Measurements from ENCODE around the gene MTG2. TPM values are rescaled to one million over a fixed set of nuclear protein-coding genes. Genes with fewer than 3 reads are reported as not detected.

Gene MTG2
- total RNA-seq, 2 donors from 2014 or later = 30.4 to 46.7 TPM

GRCh38 chr20:62233684-62234083 is 50.9 kb downstream of the MTG2 start:
- H3K36me3 ChIP-seq = no peaks in the 10 kb centered on the region
- H3K4me1 ChIP-seq = no peaks in the 10 kb centered on the region
- H3K27me3 ChIP-seq = no peaks in the 10 kb centered on the region
- H3K4me3 ChIP-seq = no peak overlapping the region
- TF ChIP-seq, protein P1, sequence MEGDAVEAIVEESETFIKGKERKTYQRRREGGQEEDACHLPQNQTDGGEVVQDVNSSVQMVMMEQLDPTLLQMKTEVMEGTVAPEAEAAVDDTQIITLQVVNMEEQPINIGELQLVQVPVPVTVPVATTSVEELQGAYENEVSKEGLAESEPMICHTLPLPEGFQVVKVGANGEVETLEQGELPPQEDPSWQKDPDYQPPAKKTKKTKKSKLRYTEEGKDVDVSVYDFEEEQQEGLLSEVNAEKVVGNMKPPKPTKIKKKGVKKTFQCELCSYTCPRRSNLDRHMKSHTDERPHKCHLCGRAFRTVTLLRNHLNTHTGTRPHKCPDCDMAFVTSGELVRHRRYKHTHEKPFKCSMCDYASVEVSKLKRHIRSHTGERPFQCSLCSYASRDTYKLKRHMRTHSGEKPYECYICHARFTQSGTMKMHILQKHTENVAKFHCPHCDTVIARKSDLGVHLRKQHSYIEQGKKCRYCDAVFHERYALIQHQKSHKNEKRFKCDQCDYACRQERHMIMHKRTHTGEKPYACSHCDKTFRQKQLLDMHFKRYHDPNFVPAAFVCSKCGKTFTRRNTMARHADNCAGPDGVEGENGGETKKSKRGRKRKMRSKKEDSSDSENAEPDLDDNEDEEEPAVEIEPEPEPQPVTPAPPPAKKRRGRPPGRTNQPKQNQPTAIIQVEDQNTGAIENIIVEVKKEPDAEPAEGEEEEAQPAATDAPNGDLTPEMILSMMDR (IDR thresholded peaks at IDR 0.05) = no peak
- no peaks in the 10 kb centered on the region for H3K9me3 ChIP-seq
- intact Hi-C loops (cut with DNase I) = no loop called here
- DNase-seq = no peak
- H3K27ac ChIP-seq = no peak overlapping the region
- no peak overlapping the region for H3K9ac ChIP-seq (ENCODE audit: low read depth in 2 of 2, low read length in 2 of 2)

- Histone ChIP-seq H3K27me3 (no peaks in the 10 kb centered on the region), H3K27ac (no peak overlapping the region), H3K36me3 (no peaks in the 10 kb centered on the region), H3K9ac (ENCODE audit: low read depth in 2 of 2, low read length in 2 of 2) (no peak overlapping the region), H3K4me3 (no peak overlapping the region), H3K4me1 (peaks cover 1% of the 10 kb centered on the region), H3K9me3 (no peaks in the 10 kb centered on the region)
- no peak for DNase-seq
- TF ChIP-seq, protein P1 (IDR thresholded peaks at IDR 0.05) = no peak
- intact Hi-C loops (cut with DNase I) = no loop called here
Measured at GRCh38 chr20:62234339-62234738, 51.5 kb downstream of the MTG2 start.

- H3K9ac ChIP-seq (ENCODE audit: low read depth in 2 of 2, low read length in 2 of 2) = no peak overlapping the region
- no peak for DNase-seq
- TF ChIP-seq, protein P1 (IDR thresholded peaks at IDR 0.05) = no peak
- no peaks in the 10 kb centered on the region for H3K27me3 ChIP-seq
- H3K4me3 ChIP-seq = no peak overlapping the region
- no peaks in the 10 kb centered on the region for H3K36me3 ChIP-seq
- no peaks in the 10 kb centered on the region for H3K9me3 ChIP-seq
- peaks cover 7% of the 10 kb centered on the region for H3K4me1 ChIP-seq
- no peak overlapping the region for H3K27ac ChIP-seq
- intact Hi-C loops (cut with DNase I) = no loop called here
Measured at GRCh38 chr20:62235001-62235776, 52.4 kb downstream of the MTG2 start.

DNA sequence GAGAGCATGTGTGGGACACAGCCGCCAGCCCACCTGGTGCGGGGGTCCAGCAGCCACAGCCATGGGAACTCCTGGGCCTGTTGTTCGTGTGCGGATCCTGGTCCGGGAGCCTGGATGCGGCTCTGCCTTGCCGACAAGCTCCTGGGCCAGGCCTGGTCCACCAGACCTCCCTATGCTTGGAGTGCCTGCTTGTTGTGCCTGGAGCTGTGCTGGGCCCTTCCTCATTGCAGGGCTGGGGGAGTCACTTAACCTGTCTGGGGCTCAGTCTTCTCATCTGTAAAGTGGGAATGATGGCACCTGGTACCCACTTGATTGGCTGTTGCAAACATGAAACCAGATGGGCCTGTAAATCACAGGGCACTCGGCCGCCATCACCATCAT is 52.9 kb downstream of the MTG2 start:
- DNase-seq = no peak
- intact Hi-C loops (cut with DNase I) = no loop called here
- Histone ChIP-seq H3K27ac (no peak overlapping the region), H3K27me3 (no peaks in the 10 kb centered on the region), H3K4me3 (no peak overlapping the region), H3K9ac (ENCODE audit: low read depth in 2 of 2, low read length in 2 of 2) (no peak overlapping the region), H3K4me1 (peaks cover 9% of the 10 kb centered on the region), H3K36me3 (no peaks in the 10 kb centered on the region), H3K9me3 (no peaks in the 10 kb centered on the region)
- TF ChIP-seq, protein P1 (IDR thresholded peaks at IDR 0.05) = no peak

DNA sequence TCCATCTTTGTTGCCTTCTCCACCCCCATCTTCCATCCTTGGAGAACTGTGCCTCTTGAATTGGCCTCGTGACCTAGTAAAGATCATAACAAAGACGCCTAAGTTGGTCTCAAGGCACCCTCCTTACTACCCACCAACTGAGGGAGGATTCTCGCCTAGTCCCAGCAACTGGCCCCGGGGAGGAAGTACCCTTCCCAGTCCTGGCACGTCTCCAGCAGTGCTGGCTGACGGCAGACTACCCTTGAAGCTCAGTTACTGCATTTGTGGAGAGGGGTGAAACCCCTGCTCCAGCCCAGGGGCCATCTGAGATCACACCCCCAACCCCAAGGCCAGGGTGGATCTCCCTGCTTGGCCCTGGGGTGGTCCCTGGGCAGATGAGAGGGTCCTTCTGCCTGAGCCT is 53.4 kb downstream of the MTG2 start:
- no peak for DNase-seq
- Histone ChIP-seq H3K36me3 (no peaks in the 10 kb centered on the region), H3K27ac (no peak overlapping the region), H3K27me3 (no peaks in the 10 kb centered on the region), H3K4me3 (no peak overlapping the region), H3K9me3 (no peaks in the 10 kb centered on the region), H3K4me1 (peaks cover 13% of the 10 kb centered on the region), H3K9ac (ENCODE audit: low read depth in 2 of 2, low read length in 2 of 2) (no peak overlapping the region)
- intact Hi-C loops (cut with DNase I) = no loop called here
- TF ChIP-seq, protein P1 (IDR thresholded peaks at IDR 0.05) = no peak
